GM06990 (cell line): ENCODE data around the gene NUP188.
A peak's percentile ranks its signal among the peaks of the same experiment; 100 is the strongest.

ENCODE experiments used
- DNase-seq: peaks from one replicate; pipeline ENCODE4 v3.0.0-alpha.2; 2011; ENCODE audit not compliant: insufficient read length; ENCODE audit errors: extremely low read depth
- H3K27me3 ChIP-seq: replicated peaks from 2 replicates; pipeline ENCODE4 v1.6.0; 2011; ENCODE audit warnings: low read length; ENCODE audit not compliant: control insufficient read depth, insufficient read depth
- H3K36me3 ChIP-seq: 2 replicates; pipeline ENCODE4 v1.5.1; 2011; ENCODE audit warnings: low read length; ENCODE audit not compliant: control insufficient read depth, insufficient read depth
- H3K4me3 ChIP-seq: replicated peaks from 2 replicates; pipeline ENCODE4 v1.5.1; 2011; ENCODE audit warnings: low read depth, mild to moderate bottlenecking, control low read depth, low read length
- CTCF ChIP-seq: IDR thresholded peaks from 2 replicates; pipeline ENCODE4 v1.5.1; 2011; ENCODE audit warnings: low read length, control low read depth, mild to moderate bottlenecking, inconsistent platforms; ENCODE audit not compliant: insufficient read depth, poor library complexity, severe bottlenecking

The NUP188 gene

GRCh38 chr9:128927731-128928411 is 19.6 kb upstream of the NUP188 start:
- TF ChIP-seq CTCF: peak; percentile 81
- Histone ChIP-seq H3K4me3 (no peak overlapping the region), H3K27me3 (no peaks in the 10 kb centered on the region), H3K36me3 (no peaks in the 10 kb centered on the region)
- DNase-seq: no peak

GRCh38 chr9:128928624-128929023 is 18.9 kb upstream of the NUP188 start:
- Histone ChIP-seq H3K36me3 (no peaks in the 10 kb centered on the region), H3K4me3 (no peak overlapping the region), H3K27me3 (no peaks in the 10 kb centered on the region)
- no peak for DNase-seq
- no peak for TF ChIP-seq CTCF

GRCh38 chr9:128929560-128929959 is 17.9 kb upstream of the NUP188 start:
- Histone ChIP-seq H3K36me3 (no peaks in the 10 kb centered on the region), H3K4me3 (no peak overlapping the region), H3K27me3 (no peaks in the 10 kb centered on the region)
- no peak for TF ChIP-seq CTCF
- no peak for DNase-seq

GRCh38 chr9:128933731-128934130 is 13.8 kb upstream of the NUP188 start:
- Histone ChIP-seq H3K4me3 (no peak overlapping the region), H3K36me3 (no peaks in the 10 kb centered on the region), H3K27me3 (no peaks in the 10 kb centered on the region)
- DNase-seq: no peak
- TF ChIP-seq CTCF: no peak

GRCh38 chr9:128936171-128936865 is 11.2 kb upstream of the NUP188 start:
- no peak for DNase-seq
- Histone ChIP-seq H3K36me3 (no peaks in the 10 kb centered on the region), H3K27me3 (no peaks in the 10 kb centered on the region), H3K4me3 (no peak overlapping the region)
- no peak for TF ChIP-seq CTCF
